Activated B cell treated with CpG ODN at 0.5 μM for 24 hours (primary cell): Measurements from ENCODE around the gene APBA1. TPM values are rescaled to one million over a fixed set of nuclear protein-coding genes. Genes with fewer than 3 reads are reported as not detected.

Source experiments
- ATAC-seq: fragments of 200-7000 bp; cut with Tn5 transposase; one replicate; pipeline ENCODE4 v1.10.0; 2021; ENCODE audit warnings: low read depth, mild to moderate bottlenecking, moderate library complexity
- CTCF ChIA-PET: fragments of 350-600 bp; sonication (Branson Sonifier 250); formaldehyde crosslinking; loops from one replicate; lab custom pipeline; 2021; ENCODE audit warnings: antibody characterized with exemption; lab: Charles Lee
- POLR2A ChIA-PET: fragments of 350-600 bp; sonication (Branson Sonifier 250); formaldehyde crosslinking; loops from one replicate; lab custom pipeline; 2021; ENCODE audit warnings: antibody characterized with exemption; lab: Charles Lee
- DNase-seq: peaks from one replicate; pipeline ENCODE4 v3.0.0; 2022
- H3K27ac Mint-ChIP-seq: one replicate; pipeline ENCODE4 v1.8.0; 2020; ENCODE audit warnings: mixed read lengths
- H3K27me3 Mint-ChIP-seq: one replicate; pipeline ENCODE4 v1.8.0; 2021; ENCODE audit warnings: mixed read lengths
- H3K36me3 Mint-ChIP-seq: one replicate; pipeline ENCODE4 v1.8.0; 2021; ENCODE audit warnings: low read depth, mixed read lengths
- H3K4me1 Mint-ChIP-seq: one replicate; pipeline ENCODE4 v1.8.0; 2021; ENCODE audit warnings: mixed read lengths
- H3K4me3 Mint-ChIP-seq: one replicate; pipeline ENCODE4 v1.8.0; 2020; ENCODE audit warnings: mild to moderate bottlenecking, mixed read lengths
- H3K9me3 Mint-ChIP-seq: one replicate; pipeline ENCODE4 v1.8.0; 2020; ENCODE audit warnings: mixed read lengths
- intact Hi-C: fragments of 100-400 bp; cut with micrococcal nuclease; formaldehyde crosslinking; loops from one replicate; pipeline ENCODE4 v1.15.1; 2024
- total RNA-seq: library from RNA; stranded (reverse); gene quantifications from 2 replicates; pipeline ENCODE4 v1.2.3, GENCODE V29; 2022
- TF ChIP-seq, protein P1 (sequence below): fragments of 200-600 bp; IDR thresholded peaks from one replicate; pipeline ENCODE4 v1.8.0; 2022; ENCODE audit warnings: antibody characterized with exemption, mild to moderate bottlenecking

APBA1 gene
- total RNA-seq, 1 donor from 2014 or later: not detected

DNA sequence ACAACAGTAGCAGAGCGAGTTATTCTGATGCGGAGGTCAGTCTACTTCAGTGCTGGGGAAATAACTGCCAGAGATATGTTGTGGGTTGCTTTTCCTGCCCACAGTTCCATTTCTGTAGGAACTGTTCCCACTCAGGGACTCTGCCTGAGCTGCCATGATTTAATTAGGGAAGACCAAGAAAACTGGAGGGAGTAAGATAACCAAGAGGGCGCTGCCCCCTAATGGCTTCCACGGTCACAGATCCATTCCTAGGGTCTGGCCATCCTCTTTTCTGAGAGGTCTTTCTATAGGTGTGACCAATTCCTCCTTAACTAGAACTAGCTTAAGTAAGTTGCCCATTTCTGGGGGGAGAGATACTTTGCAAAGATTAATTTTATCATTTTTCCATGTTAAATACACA, 125.9 kb downstream of the APBA1 start:
- Mint-ChIP-seq H3K9me3 (no peaks in the 10 kb centered on the region), H3K27ac (no peak overlapping the region), H3K36me3 (no peaks in the 10 kb centered on the region), H3K27me3 (peaks cover 6% of the 10 kb centered on the region), H3K4me1 (no peaks in the 10 kb centered on the region), H3K4me3 (no peak overlapping the region)
- POLR2A ChIA-PET: no interaction called here
- CTCF ChIA-PET: no interaction called here
- DNase-seq (no peak), ATAC-seq (no peak)
- TF ChIP-seq, protein P1, sequence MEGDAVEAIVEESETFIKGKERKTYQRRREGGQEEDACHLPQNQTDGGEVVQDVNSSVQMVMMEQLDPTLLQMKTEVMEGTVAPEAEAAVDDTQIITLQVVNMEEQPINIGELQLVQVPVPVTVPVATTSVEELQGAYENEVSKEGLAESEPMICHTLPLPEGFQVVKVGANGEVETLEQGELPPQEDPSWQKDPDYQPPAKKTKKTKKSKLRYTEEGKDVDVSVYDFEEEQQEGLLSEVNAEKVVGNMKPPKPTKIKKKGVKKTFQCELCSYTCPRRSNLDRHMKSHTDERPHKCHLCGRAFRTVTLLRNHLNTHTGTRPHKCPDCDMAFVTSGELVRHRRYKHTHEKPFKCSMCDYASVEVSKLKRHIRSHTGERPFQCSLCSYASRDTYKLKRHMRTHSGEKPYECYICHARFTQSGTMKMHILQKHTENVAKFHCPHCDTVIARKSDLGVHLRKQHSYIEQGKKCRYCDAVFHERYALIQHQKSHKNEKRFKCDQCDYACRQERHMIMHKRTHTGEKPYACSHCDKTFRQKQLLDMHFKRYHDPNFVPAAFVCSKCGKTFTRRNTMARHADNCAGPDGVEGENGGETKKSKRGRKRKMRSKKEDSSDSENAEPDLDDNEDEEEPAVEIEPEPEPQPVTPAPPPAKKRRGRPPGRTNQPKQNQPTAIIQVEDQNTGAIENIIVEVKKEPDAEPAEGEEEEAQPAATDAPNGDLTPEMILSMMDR: no peak
- intact Hi-C loops: loop anchor here (5.0 kb wide), 1 partner anchor 979 kb away; no protein-coding TSS in a partner anchor

- H3K4me1 Mint-ChIP-seq: no peaks in the 10 kb centered on the region
- ChIA-PET CTCF (no interaction called here), POLR2A (no interaction called here)
- H3K27ac Mint-ChIP-seq: no peak overlapping the region
- TF ChIP-seq, protein P1: no peak
- no peaks in the 10 kb centered on the region for H3K9me3 Mint-ChIP-seq
- DNase-seq (no peak), ATAC-seq (no peak)
- intact Hi-C loops: no loop called here
- H3K27me3 Mint-ChIP-seq: peaks cover 3% of the 10 kb centered on the region
- no peaks in the 10 kb centered on the region for H3K36me3 Mint-ChIP-seq
- no peak overlapping the region for H3K4me3 Mint-ChIP-seq
These were observed 129.0 kb downstream of the APBA1 start for GRCh38 chr9:69542942-69543704.

DNA sequence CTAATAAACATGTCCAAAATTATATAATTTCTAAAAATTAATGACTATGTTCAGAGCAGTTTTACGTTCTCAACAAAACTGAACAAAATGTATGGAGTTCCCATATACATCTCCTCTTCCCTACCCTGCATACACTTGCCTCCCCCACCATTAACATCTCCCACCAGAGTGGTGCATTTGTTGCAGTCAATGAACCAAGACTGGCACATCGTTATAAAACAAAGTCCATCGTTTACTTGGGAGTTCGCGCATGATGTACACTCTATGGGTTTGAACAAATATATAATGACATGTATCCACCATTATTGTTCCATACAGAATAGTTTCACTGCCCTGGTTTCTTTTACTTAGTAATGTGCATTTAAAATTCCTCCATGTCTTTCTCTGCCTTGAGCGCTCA, 130.1 kb downstream of the APBA1 start:
- Mint-ChIP-seq H3K27ac (no peak overlapping the region), H3K36me3 (no peaks in the 10 kb centered on the region), H3K4me1 (no peaks in the 10 kb centered on the region), H3K27me3 (peaks cover 3% of the 10 kb centered on the region), H3K4me3 (no peak overlapping the region), H3K9me3 (no peaks in the 10 kb centered on the region)
- DNase-seq (no peak), ATAC-seq (no peak)
- intact Hi-C loops: no loop called here
- POLR2A ChIA-PET: no interaction called here
- CTCF ChIA-PET: no interaction called here
- TF ChIP-seq, protein P1: no peak

DNA sequence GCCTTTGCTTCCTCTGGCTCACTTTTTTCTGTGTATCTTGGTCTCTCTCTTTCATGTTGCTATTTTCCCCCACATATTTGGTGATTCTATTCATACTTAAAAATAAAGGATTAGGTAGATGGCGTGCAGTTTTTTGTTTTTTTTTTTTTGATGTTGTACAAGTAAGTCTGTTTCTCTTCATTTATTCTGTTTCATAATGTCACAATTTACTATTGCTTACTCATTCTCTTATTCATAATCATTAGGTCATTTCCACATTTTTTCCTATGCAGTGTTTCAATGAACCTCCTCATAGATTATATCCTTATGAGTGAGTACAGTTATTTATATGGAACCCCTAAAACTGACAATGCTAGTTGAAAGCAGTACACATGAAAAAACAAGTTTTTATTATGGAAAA, 136.3 kb downstream of the APBA1 start:
- intact Hi-C loops: no loop called here
- no peaks in the 10 kb centered on the region for H3K9me3 Mint-ChIP-seq
- ATAC-seq (no peak), DNase-seq (no peak)
- no peak overlapping the region for H3K27ac Mint-ChIP-seq
- no peak overlapping the region for H3K4me3 Mint-ChIP-seq
- no peaks in the 10 kb centered on the region for H3K4me1 Mint-ChIP-seq
- TF ChIP-seq, protein P1: no peak
- ChIA-PET POLR2A (no interaction called here), CTCF (no interaction called here)
- H3K27me3 Mint-ChIP-seq: peaks cover 7% of the 10 kb centered on the region
- H3K36me3 Mint-ChIP-seq: no peaks in the 10 kb centered on the region

DNA sequence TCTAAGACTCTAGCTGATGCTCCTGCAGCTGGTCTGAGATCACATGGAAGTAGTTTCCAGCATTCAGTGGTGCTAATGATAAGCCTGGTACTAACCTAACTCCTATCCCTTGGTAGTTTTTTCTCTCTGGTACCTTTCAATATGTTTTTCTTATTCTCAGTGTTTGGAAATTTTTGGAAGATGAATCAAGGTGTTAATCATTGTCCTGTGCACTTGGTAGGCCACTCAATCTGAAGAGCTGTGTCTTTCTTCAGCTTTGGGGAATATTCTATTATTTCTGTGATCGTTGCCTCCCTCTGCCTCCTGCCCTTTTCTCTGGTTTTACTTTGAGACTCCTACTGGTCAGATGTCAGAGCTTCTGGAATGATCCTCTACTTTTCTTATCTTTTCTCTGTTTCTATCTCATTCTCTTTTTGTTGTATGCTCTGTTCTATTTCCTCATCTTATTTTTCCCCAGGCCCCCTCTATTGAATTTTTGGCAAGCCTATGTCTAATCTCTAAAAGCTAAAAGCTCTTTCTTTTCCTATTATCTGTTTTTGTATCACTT, 136.8 kb downstream of the APBA1 start:
- DNase-seq (no peak), ATAC-seq (no peak)
- TF ChIP-seq, protein P1: no peak
- POLR2A ChIA-PET: no interaction called here
- no peaks in the 10 kb centered on the region for H3K36me3 Mint-ChIP-seq
- CTCF ChIA-PET: no interaction called here
- peaks cover under 1% of the 10 kb centered on the region for H3K9me3 Mint-ChIP-seq
- no peak overlapping the region for H3K4me3 Mint-ChIP-seq
- H3K27me3 Mint-ChIP-seq: peaks cover 7% of the 10 kb centered on the region
- no peaks in the 10 kb centered on the region for H3K4me1 Mint-ChIP-seq
- intact Hi-C loops: no loop called here
- H3K27ac Mint-ChIP-seq: no peak overlapping the region
